Upper lobe of right lung (tissue), 1 donor: ENCODE measurements around the gene RAB8A. TPM values are rescaled to one million over a fixed set of nuclear protein-coding genes. Genes with fewer than 3 reads are reported as not detected.

ENCODE experiments used
- ATAC-seq: fragments of 200-7000 bp; cut with Tn5 transposase; one replicate; pipeline ENCODE4 v1.9.1; 2020; ENCODE audit warnings: mild to moderate bottlenecking, moderate library complexity
- DNase-seq: peaks from one replicate; pipeline ENCODE4 v3.0.0-alpha.2; 2020
- H3K27ac ChIP-seq: fragments of 200-600 bp; one replicate; pipeline ENCODE4 v1.8.0; 2022
- H3K27me3 ChIP-seq: fragments of 200-600 bp; one replicate; pipeline ENCODE4 v1.8.0; 2022; ENCODE audit warnings: mild to moderate bottlenecking
- H3K36me3 ChIP-seq: fragments of 200-600 bp; one replicate; pipeline ENCODE4 v1.8.0; 2022
- H3K4me1 ChIP-seq: fragments of 200-600 bp; one replicate; pipeline ENCODE4 v1.8.0; 2022
- H3K4me3 ChIP-seq: fragments of 200-600 bp; one replicate; pipeline ENCODE4 v1.8.0; 2022; ENCODE audit warnings: mild to moderate bottlenecking
- H3K9me3 ChIP-seq: fragments of 200-600 bp; one replicate; pipeline ENCODE4 v1.8.0; 2022
- CTCF ChIP-seq: fragments of 200-600 bp; IDR thresholded peaks from one replicate; pipeline ENCODE4 v1.8.0; 2022; ENCODE audit warnings: antibody characterized with exemption
- intact Hi-C: fragments of 100-400 bp; cut with DNase I; formaldehyde crosslinking; loops from one replicate; pipeline ENCODE4 v1.11.0; 2022
- total RNA-seq: library from RNA; stranded (reverse); fragmentation: NEBNext Ultra II Directional; extraction: Animal tissue kit (Norgen Biotek cat#: 25700); gene quantifications from one replicate; pipeline ENCODE4 v1.2.1, GENCODE V29; 2021
- donor health status: DM: no; HTN: yes; CAD: no; lungs with severe emphysema.

The RAB8A gene
- total RNA-seq, 1 donor from 2014 or later = 101 TPM

- ATAC-seq = no peak
- no peaks in the 10 kb centered on the region for H3K9me3 ChIP-seq
- no peaks in the 10 kb centered on the region for H3K27me3 ChIP-seq
- H3K36me3 ChIP-seq = no peaks in the 10 kb centered on the region
- H3K27ac ChIP-seq = no peak overlapping the region
- no peak for DNase-seq
- H3K4me1 ChIP-seq = no peaks in the 10 kb centered on the region
- intact Hi-C loops = no loop called here
- TF ChIP-seq CTCF = no peak
- H3K4me3 ChIP-seq = no peak overlapping the region
Observed at GRCh38 chr19:16161840-16162239, 50.2 kb downstream of the RAB8A start.

GRCh38 chr19:16164222-16164890 is 52.7 kb downstream of the RAB8A start:
- ATAC-seq = no peak
- no peaks in the 10 kb centered on the region for H3K9me3 ChIP-seq
- no peaks in the 10 kb centered on the region for H3K27me3 ChIP-seq
- H3K4me1 ChIP-seq = no peaks in the 10 kb centered on the region
- TF ChIP-seq CTCF = no peak
- DNase-seq = no peak
- H3K4me3 ChIP-seq = no peak overlapping the region
- no peak overlapping the region for H3K27ac ChIP-seq
- H3K36me3 ChIP-seq = no peaks in the 10 kb centered on the region
- intact Hi-C loops = no loop called here

DNA sequence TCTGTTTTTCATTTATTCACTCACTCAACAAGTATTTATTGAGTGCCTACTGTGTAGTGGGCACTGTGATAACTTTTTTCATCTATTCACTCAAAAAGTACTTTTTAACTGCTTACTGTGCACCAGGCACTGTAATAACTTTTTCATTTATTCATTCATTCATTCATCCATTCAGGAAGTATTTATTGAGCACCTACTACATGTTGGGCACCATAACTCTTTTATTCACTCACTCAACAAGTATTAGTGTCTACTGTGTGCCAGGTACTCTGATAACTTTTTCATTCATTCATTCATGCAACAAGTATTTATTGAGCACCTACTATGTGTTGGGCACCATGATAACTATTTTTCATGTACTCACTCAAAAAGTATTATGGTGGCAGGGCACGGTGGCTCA is 54.7 kb downstream of the RAB8A start:
- H3K27me3 ChIP-seq = no peaks in the 10 kb centered on the region
- H3K4me1 ChIP-seq = no peaks in the 10 kb centered on the region
- intact Hi-C loops = no loop called here
- no peak for ATAC-seq
- no peak for DNase-seq
- H3K4me3 ChIP-seq = no peak overlapping the region
- no peak overlapping the region for H3K27ac ChIP-seq
- H3K36me3 ChIP-seq = no peaks in the 10 kb centered on the region
- H3K9me3 ChIP-seq = no peaks in the 10 kb centered on the region
- TF ChIP-seq CTCF = no peak

DNA sequence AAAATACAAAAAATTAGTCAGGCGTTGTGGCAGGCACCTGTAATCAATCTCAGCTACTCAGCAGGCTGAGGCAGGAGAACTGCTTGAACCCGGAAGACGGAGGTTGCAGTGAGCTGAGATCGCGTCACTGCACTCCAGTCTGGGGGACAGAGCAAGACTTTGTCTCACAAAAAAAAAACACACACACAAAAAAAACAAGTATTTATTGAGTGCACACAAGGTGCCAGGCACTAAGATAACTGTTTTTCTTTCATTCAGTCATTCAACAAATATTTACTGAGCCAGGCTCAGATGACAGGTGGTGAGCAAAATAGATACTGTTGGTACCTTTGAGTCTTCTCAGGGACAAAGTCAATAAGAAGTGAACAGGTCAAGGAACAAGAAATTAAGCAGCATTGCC is 55.4 kb downstream of the RAB8A start:
- Histone ChIP-seq H3K27me3 (no peaks in the 10 kb centered on the region), H3K9me3 (no peaks in the 10 kb centered on the region), H3K27ac (no peak overlapping the region), H3K4me1 (no peaks in the 10 kb centered on the region), H3K36me3 (no peaks in the 10 kb centered on the region), H3K4me3 (no peak overlapping the region)
- intact Hi-C loops = no loop called here
- ATAC-seq (no peak), DNase-seq (no peak)
- TF ChIP-seq CTCF = no peak

DNA sequence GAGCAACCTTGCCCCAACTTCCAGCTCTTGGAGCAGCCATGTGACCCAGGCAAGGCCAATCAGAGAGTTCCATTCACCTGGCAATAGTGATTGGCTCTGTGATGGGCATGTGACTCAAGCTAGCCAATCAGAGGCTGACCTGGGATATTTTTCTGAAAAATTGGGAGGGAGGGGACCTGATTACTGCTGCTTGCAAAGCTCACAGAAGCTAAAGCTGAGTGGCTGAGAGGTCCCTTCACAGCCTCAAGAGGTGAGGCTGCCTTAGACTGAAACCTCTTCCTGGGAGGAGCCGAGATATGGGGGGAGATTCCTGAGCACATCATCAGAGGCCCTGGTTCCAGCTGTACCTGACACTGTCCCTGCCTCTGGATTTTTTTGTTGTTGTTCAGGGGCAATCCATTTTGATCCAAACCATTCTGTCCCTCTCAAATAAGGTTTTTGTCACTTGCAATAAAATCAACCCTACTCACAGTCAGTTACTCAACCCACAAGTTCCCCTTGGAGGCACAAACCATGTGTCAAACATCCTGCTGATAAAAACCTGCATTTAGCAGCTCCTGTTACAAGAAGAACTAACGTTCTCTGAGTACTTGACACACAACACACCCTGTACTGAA is 56.9 kb downstream of the RAB8A start:
- Histone ChIP-seq H3K9me3 (no peaks in the 10 kb centered on the region), H3K4me1 (no peaks in the 10 kb centered on the region), H3K27ac (no peak overlapping the region), H3K27me3 (no peaks in the 10 kb centered on the region), H3K4me3 (no peak overlapping the region), H3K36me3 (no peaks in the 10 kb centered on the region)
- no peak for DNase-seq
- TF ChIP-seq CTCF = no peak
- intact Hi-C loops = no loop called here
- peak; percentile 43 for ATAC-seq
